HG03039 (cell line): ENCODE data around the gene GFPT2.
"Not testable (repeated sequence)": the region's sequence is repeated elsewhere in the genome, so short reads cannot be mapped to it uniquely, and the experiment has no call there.

Experiments
- ATAC-seq: cut with Tn5 transposase; IDR thresholded peaks from one replicate; pipeline ENCODE4 v1.9.1; 2021; ENCODE audit warnings: mild to moderate bottlenecking, moderate library complexity; ENCODE audit not compliant: unreplicated experiment

GFPT2 gene

GRCh38 chr5:180313677-180314505 lies 39.2 kb downstream of the GFPT2 start:
- ATAC-seq, result no peak

- no peak for ATAC-seq
Measured at GRCh38 chr5:180311216-180311615, 41.9 kb downstream of the GFPT2 start.

GRCh38 chr5:180306796-180307195 lies 46.3 kb downstream of the GFPT2 start:
- no peak for ATAC-seq

- no peak for ATAC-seq
Measured at GRCh38 chr5:180305481-180305880, 47.7 kb downstream of the GFPT2 start.

GRCh38 chr5:180304431-180305375 lies 48.4 kb downstream of the GFPT2 start:
- no peak for ATAC-seq

GRCh38 chr5:180304016-180304292 lies 49.2 kb downstream of the GFPT2 start:
- no peak for ATAC-seq

GRCh38 chr5:180303226-180304015 lies 49.7 kb downstream of the GFPT2 start:
- no peak for ATAC-seq

GRCh38 chr5:180302256-180302655 lies 50.9 kb downstream of the GFPT2 start:
- ATAC-seq, result no peak

GRCh38 chr5:180301253-180301652 lies 51.9 kb downstream of the GFPT2 start:
- no peak for ATAC-seq

- ATAC-seq, result no peak
Measured at GRCh38 chr5:180299526-180299925, 53.6 kb downstream of the GFPT2 start.

- ATAC-seq, result not testable (repeated sequence)
Measured at GRCh38 chr5:180299014-180299413, 54.1 kb downstream of the GFPT2 start.

- ATAC-seq, result no peak
Measured at GRCh38 chr5:180297587-180298282, 55.4 kb downstream of the GFPT2 start.

GRCh38 chr5:180296771-180297170 lies 56.4 kb downstream of the GFPT2 start:
- no peak for ATAC-seq

- ATAC-seq, result no peak
Measured at GRCh38 chr5:180294913-180295555, 58.1 kb downstream of the GFPT2 start.

- no peak for ATAC-seq
Measured at GRCh38 chr5:180294411-180294810, 58.7 kb downstream of the GFPT2 start.

- peak; percentile 82 for ATAC-seq
Measured at GRCh38 chr5:180291943-180292831, 60.9 kb downstream of the GFPT2 start, which contains the start of gene MAPK9. Gene MAPK9 (minus strand): TSS chr5:180292083. CDS start chr5:180280561, 11,522 bp downstream.

GRCh38 chr5:180291234-180291940 lies 61.7 kb downstream of the GFPT2 start:
- peak; percentile 24 for ATAC-seq

GRCh38 chr5:180290568-180291233 lies 62.4 kb downstream of the GFPT2 start:
- ATAC-seq, result no peak
